ENCODE results near the gene PDXDC1.
A peak's percentile ranks its signal among the peaks of the same experiment; 100 is the strongest.
"Not testable (repeated sequence)": the region's sequence is repeated elsewhere in the genome, so short reads cannot be mapped to it uniquely, and the experiment has no call there.

Gene PDXDC1

GRCh38 chr16:15135483-15136360 lies 160.9 kb downstream of the PDXDC1 start:
- not testable (repeated sequence) for DNase-seq

- DNase-seq, result not testable (repeated sequence)
Observed at GRCh38 chr16:15137514-15137913, 162.7 kb downstream of the PDXDC1 start.

- DNase-seq, result not testable (repeated sequence)
Observed at GRCh38 chr16:15140444-15141365, 165.9 kb downstream of the PDXDC1 start.

- no peak for DNase-seq
Observed at GRCh38 chr16:15141586-15141985, 166.8 kb downstream of the PDXDC1 start.

DNA sequence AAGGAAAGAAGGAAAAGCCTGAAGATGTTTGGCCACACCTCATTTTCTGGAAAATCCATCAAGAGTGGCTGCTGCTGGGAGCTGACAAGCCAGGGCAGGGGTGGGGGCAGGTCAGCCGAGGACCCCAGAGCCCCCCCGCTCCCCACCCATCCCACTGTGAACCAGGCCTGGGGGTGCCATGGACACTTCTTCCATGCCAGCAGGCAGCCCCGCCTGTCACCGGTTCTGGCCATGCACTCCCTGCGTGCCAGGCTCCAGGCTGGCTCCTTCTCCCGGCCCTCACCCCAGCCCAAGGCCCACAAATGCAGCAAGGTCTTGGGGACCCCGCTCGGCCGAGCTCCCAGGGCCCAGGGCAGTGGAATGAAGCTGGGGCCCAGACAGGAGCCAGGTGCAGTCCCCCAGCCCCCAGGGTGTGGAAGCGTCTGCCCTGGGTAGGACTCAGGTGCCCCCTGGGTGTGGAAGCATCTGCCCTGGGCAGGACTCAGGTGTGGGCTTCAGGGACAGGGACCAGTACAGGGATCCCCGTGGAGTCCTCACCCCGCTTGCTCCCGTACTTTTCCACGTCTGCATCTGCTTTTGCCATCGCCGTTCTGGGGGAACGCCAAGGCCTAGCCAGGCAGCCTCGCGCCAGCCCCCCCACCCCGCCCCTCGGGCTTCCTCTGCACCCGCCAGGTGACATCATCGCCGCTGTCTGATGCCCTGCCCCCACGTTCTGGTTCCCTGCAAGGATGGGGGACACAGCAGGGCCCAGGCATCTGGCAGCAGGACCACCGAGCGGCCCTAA lies 167.5 kb downstream of the PDXDC1 start:
- not testable (repeated sequence) for DNase-seq

GRCh38 chr16:15142891-15143600 lies 168.2 kb downstream of the PDXDC1 start:
- DNase-seq, result not testable (repeated sequence)

DNA sequence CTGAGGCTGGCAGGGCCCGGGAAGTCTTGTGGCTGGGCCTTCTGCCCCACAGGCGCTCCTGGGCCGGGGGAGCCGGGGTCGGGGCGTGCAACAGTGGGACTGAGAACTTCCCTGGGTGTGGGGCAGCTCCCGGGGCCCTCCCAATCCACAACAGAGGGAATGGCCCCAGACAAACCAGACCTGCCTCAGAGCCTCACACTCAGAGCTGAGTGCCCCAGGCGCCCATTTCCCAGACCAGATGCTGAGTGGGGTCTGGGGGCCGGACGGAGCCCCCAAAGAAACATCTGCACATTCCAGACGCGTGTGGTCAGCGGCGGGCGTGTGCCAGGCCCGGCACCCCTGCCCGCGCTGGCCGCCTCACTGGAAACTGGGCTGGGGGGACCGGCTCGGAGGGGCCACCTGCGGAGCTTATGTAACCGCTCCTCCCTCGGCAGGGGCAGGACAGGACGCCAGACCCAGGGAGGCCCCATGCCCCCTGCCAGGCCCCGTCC lies 168.8 kb downstream of the PDXDC1 start:
- DNase-seq, result not testable (repeated sequence)

- DNase-seq, result not testable (repeated sequence)
Observed at GRCh38 chr16:15144092-15144631, 169.3 kb downstream of the PDXDC1 start.

- not testable (repeated sequence) for DNase-seq
Observed at GRCh38 chr16:15144781-15145417, 170.1 kb downstream of the PDXDC1 start.

DNA sequence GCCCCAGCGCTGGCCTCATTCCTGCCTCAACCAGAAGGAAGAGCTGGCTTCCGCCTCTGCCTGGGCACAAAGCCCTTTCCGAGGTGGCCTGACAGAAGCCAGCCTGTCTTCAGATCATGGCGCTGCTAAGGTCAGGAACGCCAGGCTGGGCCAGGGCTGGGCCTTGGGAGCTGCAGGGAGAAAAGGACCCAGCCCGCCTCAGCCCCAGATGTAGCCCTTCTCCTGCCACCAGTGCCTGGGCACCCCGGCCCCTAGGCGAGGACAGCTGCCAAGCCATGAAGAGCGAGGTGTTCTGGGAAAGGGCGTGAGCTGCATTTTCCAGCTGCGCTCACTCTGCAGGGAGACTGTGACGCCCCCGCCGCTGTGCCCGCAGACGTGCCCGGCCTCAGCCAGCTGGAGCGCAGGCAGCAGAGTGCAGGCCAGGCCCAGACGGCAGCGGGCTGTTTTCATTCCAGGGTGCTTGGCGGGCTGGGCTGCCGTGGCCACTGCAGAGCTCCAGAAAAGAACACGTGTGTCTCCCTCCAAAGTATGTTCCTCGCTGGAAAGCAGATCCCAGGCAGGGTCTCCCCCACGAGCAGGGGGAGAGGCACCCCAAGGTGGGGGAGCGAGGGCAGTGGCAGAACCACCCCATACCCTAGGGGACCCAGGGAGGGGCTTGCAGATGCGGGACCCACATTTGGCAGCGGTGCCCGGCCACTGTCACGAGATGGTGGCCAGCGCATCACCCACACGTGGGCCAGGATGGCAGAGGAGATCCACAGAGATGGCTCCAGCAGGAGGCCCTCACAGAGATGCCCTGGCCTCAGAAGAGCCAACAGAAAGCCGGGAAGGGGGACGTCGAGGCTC lies 170.8 kb downstream of the PDXDC1 start:
- DNase-seq, result not testable (repeated sequence)

GRCh38 chr16:15146264-15146662 lies 171.4 kb downstream of the PDXDC1 start:
- DNase-seq, result not testable (repeated sequence)

- DNase-seq, result not testable (repeated sequence)
Observed at GRCh38 chr16:15148831-15149230, 174.0 kb downstream of the PDXDC1 start.

- DNase-seq, result not testable (repeated sequence)
Observed at GRCh38 chr16:15149260-15149659, 174.4 kb downstream of the PDXDC1 start.

- not testable (repeated sequence) for DNase-seq
Observed at GRCh38 chr16:15154005-15154404, 179.2 kb downstream of the PDXDC1 start.

DNA sequence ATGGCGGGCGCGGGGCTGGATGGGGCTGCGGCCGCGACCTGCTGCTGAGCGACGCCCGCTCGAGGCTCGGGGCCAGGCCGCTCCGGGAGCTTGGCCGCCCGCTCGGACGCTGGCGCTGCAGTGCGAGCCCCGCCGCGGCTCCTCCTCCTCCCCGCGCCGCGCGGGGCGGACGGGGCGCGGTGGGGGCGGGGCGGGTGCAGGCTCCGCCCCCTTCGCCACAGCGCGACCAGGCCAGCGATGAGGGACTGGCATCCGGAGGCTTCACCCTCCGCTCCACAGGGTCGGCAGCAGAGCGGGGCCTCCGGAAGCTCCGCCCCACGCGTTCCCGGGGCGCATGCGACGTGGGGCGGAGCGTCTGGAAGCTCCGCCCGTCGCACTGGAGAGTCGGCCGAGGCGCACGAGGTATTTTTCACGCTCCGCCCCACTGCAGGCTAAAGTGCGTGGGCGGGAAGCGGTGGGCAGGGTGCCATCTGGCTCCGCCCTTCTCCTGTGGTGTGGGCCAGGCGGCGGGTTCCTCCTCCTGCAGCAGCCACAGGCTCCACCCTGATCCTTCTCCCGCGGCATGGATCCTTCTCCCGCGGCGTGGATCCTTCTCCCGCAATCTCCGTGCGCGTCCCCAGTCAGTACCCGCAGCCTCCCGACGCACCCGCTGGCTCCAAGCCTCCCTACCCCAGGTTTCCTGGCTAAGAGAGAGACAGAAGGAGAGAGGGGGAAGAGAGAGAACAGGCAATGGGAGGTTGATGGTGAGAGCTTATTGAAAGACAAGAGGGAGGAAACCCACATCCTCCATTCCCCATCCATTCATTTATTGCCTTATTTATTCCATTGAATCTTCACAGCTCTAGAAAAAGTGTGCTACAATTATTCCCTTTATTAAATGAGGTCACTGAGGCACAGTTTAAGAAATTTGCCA lies 180.1 kb downstream of the PDXDC1 start:
- peak in 1 of 2 experiments; percentile 43 for DNase-seq

DNA sequence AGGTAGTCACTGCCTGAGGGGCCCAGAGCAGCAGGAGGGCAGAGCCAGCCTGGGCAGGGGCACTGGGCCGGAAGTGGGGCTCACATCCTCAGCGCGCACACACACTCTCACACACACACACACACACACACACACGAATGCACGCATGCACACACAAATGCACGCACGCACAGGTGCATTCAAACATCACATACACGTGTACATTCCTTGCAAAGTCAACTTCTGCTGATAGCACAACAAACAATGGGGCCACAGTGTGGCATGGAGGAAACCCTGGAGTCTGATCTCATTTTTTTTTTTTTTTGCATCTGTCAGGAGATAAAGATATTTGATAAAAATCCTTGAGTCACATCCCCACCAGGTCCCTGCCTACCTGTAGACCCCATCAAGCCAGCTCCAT lies 182.8 kb downstream of the PDXDC1 start:
- DNase-seq, result not testable (repeated sequence)

DNA sequence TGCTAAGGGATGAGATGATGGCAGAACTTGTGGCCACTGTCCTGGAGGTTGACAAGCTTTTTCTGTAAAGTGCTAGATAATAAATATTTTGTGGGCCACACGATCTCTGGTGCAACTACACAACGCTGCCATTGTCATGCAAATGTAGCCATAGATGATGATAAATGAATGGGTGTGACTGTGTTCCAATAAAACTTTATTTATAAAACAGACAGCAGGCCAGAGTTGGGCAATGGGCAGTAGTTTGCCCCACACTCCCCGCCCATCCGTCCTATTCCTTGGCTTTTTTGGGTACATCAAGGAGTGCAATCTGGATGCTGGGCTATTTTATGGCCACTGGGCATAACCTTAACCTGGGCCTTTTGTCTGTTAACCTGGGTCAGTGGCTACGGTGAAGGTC lies 184.8 kb downstream of the PDXDC1 start:
- DNase-seq, result not testable (repeated sequence)

GRCh38 chr16:15160571-15160970 lies 185.7 kb downstream of the PDXDC1 start:
- DNase-seq, result not testable (repeated sequence)

DNA sequence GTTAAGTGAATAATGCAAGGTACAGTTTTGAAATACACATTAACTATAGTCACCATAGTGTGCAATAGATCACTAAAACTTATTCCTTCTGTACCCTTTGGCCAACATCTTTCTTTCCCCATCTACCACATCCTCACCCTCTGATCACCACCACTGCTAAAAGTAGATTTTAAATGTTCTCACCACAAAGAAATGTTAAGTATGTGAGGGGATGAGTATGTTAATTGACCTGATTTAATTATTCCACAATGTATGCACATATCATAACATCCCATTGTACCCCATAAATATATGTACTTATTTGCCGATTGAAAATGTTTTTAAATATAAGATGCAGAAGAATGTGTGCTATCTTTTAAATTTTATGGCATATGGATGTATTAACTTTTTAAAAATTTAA lies 188.2 kb downstream of the PDXDC1 start:
- not testable (repeated sequence) for DNase-seq
